Measurements from ENCODE around the gene DBNDD2. TPM values are rescaled to one million over a fixed set of nuclear protein-coding genes. Genes with fewer than 3 reads are reported as not detected.

Gene DBNDD2
- total RNA-seq, 1 experiment from 2014 or later = 5.7 TPM

GRCh38 chr20:45410887-45411286 lies 2.8 kb downstream of the DBNDD2 start:
- peak; percentile 11 for DNase-seq (ENCODE audit: low spot score)
- in situ Hi-C loops (cut with HindIII; ENCODE audit: low sequenced_read_pairs) = no loop called here

- DNase-seq (ENCODE audit: low spot score) = no peak
- in situ Hi-C loops (cut with HindIII; ENCODE audit: low sequenced_read_pairs) = no loop called here
Observed at GRCh38 chr20:45412653-45413052, 4.6 kb downstream of the DBNDD2 start.

GRCh38 chr20:45413479-45413878 lies 5.4 kb downstream of the DBNDD2 start:
- no peak for DNase-seq (ENCODE audit: low spot score)
- in situ Hi-C loops (cut with HindIII; ENCODE audit: low sequenced_read_pairs) = no loop called here

- in situ Hi-C loops (cut with HindIII; ENCODE audit: low sequenced_read_pairs) = no loop called here
- peak; percentile 93 for DNase-seq (ENCODE audit: low spot score)
Observed at GRCh38 chr20:45415822-45416637, 7.9 kb downstream of the DBNDD2 start, which contains the start of gene PIGT. TSS of gene PIGT (plus strand) at chr20:45416141. CDS start at chr20:45416157, 16 bp downstream.

GRCh38 chr20:45416917-45417316 lies 8.8 kb downstream of the DBNDD2 start:
- in situ Hi-C loops (cut with HindIII; ENCODE audit: low sequenced_read_pairs) = no loop called here
- no peak for DNase-seq (ENCODE audit: low spot score)

GRCh38 chr20:45419188-45420091 lies 11.4 kb downstream of the DBNDD2 start:
- in situ Hi-C loops (cut with HindIII; ENCODE audit: low sequenced_read_pairs) = no loop called here
- DNase-seq (ENCODE audit: low spot score) = no peak

- no peak for DNase-seq (ENCODE audit: low spot score)
- in situ Hi-C loops (cut with HindIII; ENCODE audit: low sequenced_read_pairs) = no loop called here
Observed at GRCh38 chr20:45420125-45420524, 12.0 kb downstream of the DBNDD2 start.

- in situ Hi-C loops (cut with HindIII; ENCODE audit: low sequenced_read_pairs) = no loop called here
Observed at GRCh38 chr20:45423700-45424099, 15.6 kb downstream of the DBNDD2 start.

GRCh38 chr20:45425561-45425960 lies 17.5 kb downstream of the DBNDD2 start:
- in situ Hi-C loops (cut with HindIII; ENCODE audit: low sequenced_read_pairs) = no loop called here
- DNase-seq (ENCODE audit: low spot score) = no peak

More at GRCh38 chr20:45423700-45424099, 15.6 kb downstream of the DBNDD2 start:
- no peak for DNase-seq (ENCODE audit: low spot score)

GRCh38 chr20:45426320-45427016 lies 18.4 kb downstream of the DBNDD2 start:
- DNase-seq (ENCODE audit: low spot score) = peak; percentile 30
- in situ Hi-C loops (cut with HindIII; ENCODE audit: low sequenced_read_pairs) = no loop called here

GRCh38 chr20:45427236-45428149 lies 19.4 kb downstream of the DBNDD2 start:
- in situ Hi-C loops (cut with HindIII; ENCODE audit: low sequenced_read_pairs) = no loop called here
- DNase-seq (ENCODE audit: low spot score) = no peak

GRCh38 chr20:45429618-45430017 lies 21.5 kb downstream of the DBNDD2 start:
- in situ Hi-C loops (cut with HindIII; ENCODE audit: low sequenced_read_pairs) = no loop called here
- DNase-seq (ENCODE audit: low spot score) = no peak

- no peak for DNase-seq (ENCODE audit: low spot score)
- in situ Hi-C loops (cut with HindIII; ENCODE audit: low sequenced_read_pairs) = no loop called here
Observed at GRCh38 chr20:45432294-45432693, 24.2 kb downstream of the DBNDD2 start.

- in situ Hi-C loops (cut with HindIII; ENCODE audit: low sequenced_read_pairs) = no loop called here
- DNase-seq (ENCODE audit: low spot score) = peak; percentile 32
Observed at GRCh38 chr20:45433316-45433715, 25.2 kb downstream of the DBNDD2 start.

- in situ Hi-C loops (cut with HindIII; ENCODE audit: low sequenced_read_pairs) = no loop called here
- no peak for DNase-seq (ENCODE audit: low spot score)
Observed at GRCh38 chr20:45433976-45434375, 25.9 kb downstream of the DBNDD2 start.

GRCh38 chr20:45436732-45437485 lies 28.8 kb downstream of the DBNDD2 start:
- in situ Hi-C loops (cut with HindIII; ENCODE audit: low sequenced_read_pairs) = no loop called here
- peak; percentile 85 for DNase-seq (ENCODE audit: low spot score)

GRCh38 chr20:45440424-45440823 lies 32.3 kb downstream of the DBNDD2 start:
- DNase-seq (ENCODE audit: low spot score) = no peak
- in situ Hi-C loops (cut with HindIII; ENCODE audit: low sequenced_read_pairs) = no loop called here
